Lower leg skin (tissue), 4 donors: ENCODE data around the gene ZCCHC7. TPM values are rescaled to one million over a fixed set of nuclear protein-coding genes. Genes with fewer than 3 reads are reported as not detected.

ENCODE experiments used
- DNase-seq, 2 donors: peaks; one replicate each; pipeline ENCODE4 v3.0.0-alpha.2; 2019; ENCODE audit warnings: low spot score in 2 of 2
- H3K4me3 ChIP-seq: fragments of 200-600 bp; sonication (generic); 2 replicates; pipeline ENCODE4 v1.5.1; 2017; ENCODE audit warnings: mild to moderate bottlenecking, low read depth; ENCODE audit not compliant: poor library complexity, severe bottlenecking
- CTCF ChIP-seq, 3 donors: fragments of 450-650 bp; IDR thresholded peaks; one replicate each; pipeline ENCODE4 v1.5.1; 2016; ENCODE audit warnings: antibody characterized with exemption in 3 of 3, mild to moderate bottlenecking in 3 of 3, moderate library complexity in 2 of 3
- POLR2A ChIP-seq, 2 donors: fragments of 450-650 bp; IDR thresholded peaks; one replicate each; pipeline ENCODE4 v1.6.1; 2016 to 2017; ENCODE audit warnings: antibody characterized with exemption in 2 of 2, mild to moderate bottlenecking in 1 of 2, moderate library complexity in 1 of 2
- WGBS, 2 donors: methylation state at CpG; one replicate each; pipeline ENCODE4 v1.1.5; 2018; 5-methylcytosine and 5-hydroxymethylcytosine counted together
- intact Hi-C: fragments of 100-400 bp; cut with DNase I; formaldehyde crosslinking; loops from one replicate; pipeline ENCODE4 v1.15.0; 2023; ENCODE audit warnings: low total_unique reads
- total RNA-seq, 4 donors: library from RNA; depleted of rRNA; stranded (reverse); fragments of >200 nt; gene quantifications; one replicate each; pipeline ENCODE4 v1.1.0, GENCODE V29; 2016

Gene ZCCHC7
- total RNA-seq, 4 donors from 2014 or later: 12.2 to 17.6 (median 15.7) TPM

- intact Hi-C loops: no loop called here
- no peak for DNase-seq
- 73 to 81% methylated on average over 1 of the region's 1 CpG for WGBS, 2 donors
- H3K4me3 ChIP-seq: no peak overlapping the region
- TF ChIP-seq POLR2A (IDR thresholded peaks at IDR 0.05) (no peak), CTCF (IDR thresholded peaks at IDR 0.05) (no peak)
These were observed 121.0 kb downstream of the ZCCHC7 start for GRCh38 chr9:37241340-37241739.

GRCh38 chr9:37242089-37242488, 121.7 kb downstream of the ZCCHC7 start:
- no peak overlapping the region for H3K4me3 ChIP-seq
- TF ChIP-seq CTCF (IDR thresholded peaks at IDR 0.05): no peak
- no peak for TF ChIP-seq POLR2A (IDR thresholded peaks at IDR 0.05)
- no peak for DNase-seq
- 79 to 90% methylated on average over 1 of the region's 1 CpG for WGBS, 2 donors
- intact Hi-C loops: no loop called here

DNA sequence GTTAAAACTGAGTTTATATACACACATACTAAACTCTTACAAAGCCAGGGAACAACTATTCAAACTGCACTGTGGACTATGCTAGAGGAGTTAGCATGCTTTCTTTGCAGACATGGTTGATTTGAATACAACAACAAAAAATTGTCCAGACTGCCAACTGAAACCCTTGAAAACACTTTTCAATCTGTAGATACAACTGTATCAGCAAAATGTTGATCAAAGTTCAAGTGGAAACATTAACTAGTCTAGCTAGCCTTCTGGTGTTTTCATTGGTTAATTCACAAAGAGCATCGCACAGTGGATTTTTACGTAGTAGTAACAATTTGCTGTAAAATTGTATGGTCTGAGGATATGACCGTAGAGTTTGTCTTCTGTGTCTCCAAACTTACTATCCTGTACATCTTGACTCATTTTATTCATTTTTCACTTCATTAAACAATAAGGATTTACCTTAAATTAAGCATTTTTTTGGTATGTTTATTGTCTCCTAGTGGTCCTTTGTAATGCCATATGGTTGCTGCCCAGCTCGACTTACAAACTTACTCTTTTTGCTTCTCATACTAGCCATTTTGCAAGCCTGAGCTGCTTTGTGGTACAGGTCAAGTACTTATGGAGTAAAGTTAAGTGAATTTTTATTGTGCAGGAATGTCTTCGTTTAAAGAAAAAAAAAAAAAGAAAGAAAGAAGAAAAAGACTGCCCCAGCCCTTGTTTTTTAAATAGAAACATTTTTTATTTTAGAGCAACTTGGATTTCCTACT, 123.4 kb downstream of the ZCCHC7 start:
- WGBS, 2 donors: 84 to 85% methylated on average over 5 of the region's 5 CpGs
- no peak overlapping the region for H3K4me3 ChIP-seq
- no peak for TF ChIP-seq POLR2A (IDR thresholded peaks at IDR 0.05)
- TF ChIP-seq CTCF (IDR thresholded peaks at IDR 0.05): no peak
- DNase-seq: no peak
- intact Hi-C loops: no loop called here

DNA sequence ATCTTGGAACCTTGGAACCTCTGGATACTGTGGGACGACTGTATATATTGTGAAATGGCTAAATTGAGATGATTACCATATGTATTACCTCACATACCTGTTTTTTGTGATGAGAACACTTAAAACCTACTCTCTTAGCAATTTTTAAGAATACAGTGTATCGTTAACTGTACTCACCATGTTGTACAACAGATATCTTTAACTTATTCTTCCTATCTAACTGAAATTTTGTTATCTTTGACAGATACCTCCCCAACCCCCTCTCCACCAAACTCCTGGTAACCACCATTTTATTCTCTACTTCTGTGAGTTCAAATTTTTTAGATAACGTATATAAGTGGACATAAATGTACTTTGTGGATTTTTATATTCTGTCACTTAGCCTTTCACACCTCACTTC, 126.5 kb downstream of the ZCCHC7 start:
- DNase-seq: no peak
- intact Hi-C loops: no loop called here
- TF ChIP-seq POLR2A (IDR thresholded peaks at IDR 0.05) (no peak), CTCF (IDR thresholded peaks at IDR 0.05) (no peak)
- H3K4me3 ChIP-seq: no peak overlapping the region
- 93 to 95% methylated on average over 3 of the region's 3 CpGs for WGBS, 2 donors

DNA sequence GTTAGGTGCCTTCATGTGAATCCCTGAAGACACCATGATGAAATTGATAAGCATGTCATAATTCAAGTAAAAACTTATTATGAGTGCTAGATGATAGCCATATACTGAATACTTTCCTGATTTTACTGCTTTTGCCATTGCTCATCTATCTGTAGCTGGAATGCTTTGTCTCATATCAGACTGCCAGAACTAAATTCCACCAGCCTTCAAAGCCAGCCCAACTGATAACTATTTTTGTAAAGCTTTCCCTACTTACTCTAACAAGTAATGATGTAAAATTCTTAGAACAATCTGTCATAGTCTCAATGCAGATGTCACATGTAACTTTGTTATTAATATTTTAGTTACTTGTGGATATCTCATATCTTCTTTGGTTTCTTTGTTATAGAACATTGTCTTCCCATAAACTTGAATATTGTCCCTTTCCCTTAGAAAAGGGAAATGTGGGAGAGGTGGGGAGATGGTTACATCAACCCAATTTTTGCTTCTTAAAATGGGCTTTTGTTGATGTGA, 128.3 kb downstream of the ZCCHC7 start:
- intact Hi-C loops: no loop called here

More for the DNA sequence above, 128.3 kb downstream of the ZCCHC7 start:
- TF ChIP-seq CTCF (IDR thresholded peaks at IDR 0.05) (no peak), POLR2A (IDR thresholded peaks at IDR 0.05) (no peak)
- no peak for DNase-seq
- no peak overlapping the region for H3K4me3 ChIP-seq
